Activated CD4-positive, alpha-beta T cell treated with anti-CD3 and anti-CD28 coated beads for 36 hours (primary cell): Measurements from ENCODE around the gene PLD5. TPM values are rescaled to one million over a fixed set of nuclear protein-coding genes. Genes with fewer than 3 reads are reported as not detected.

Experiments
- ATAC-seq: fragments of 200-7000 bp; cut with Tn5 transposase; one replicate; pipeline ENCODE4 v1.10.0; 2021; ENCODE audit warnings: mild to moderate bottlenecking, moderate library complexity
- CTCF ChIA-PET: fragments of 350-600 bp; sonication (Branson Sonifier 250); formaldehyde crosslinking; loops from one replicate; lab custom pipeline; 2021; ENCODE audit warnings: antibody characterized with exemption; lab: Charles Lee
- POLR2A ChIA-PET: fragments of 350-600 bp; sonication (Branson Sonifier 250); formaldehyde crosslinking; loops from one replicate; lab custom pipeline; 2021; ENCODE audit warnings: antibody characterized with exemption, inconsistent platforms; lab: Charles Lee
- DNase-seq: peaks from one replicate; pipeline ENCODE4 v3.0.0-alpha.2; 2020
- H3K27ac Mint-ChIP-seq: one replicate; pipeline ENCODE4 v1.8.0; 2021; ENCODE audit warnings: mixed read lengths
- H3K27me3 Mint-ChIP-seq: one replicate; pipeline ENCODE4 v1.8.0; 2021; ENCODE audit warnings: mixed read lengths
- H3K36me3 Mint-ChIP-seq: one replicate; pipeline ENCODE4 v1.8.0; 2021; ENCODE audit warnings: low read depth, mixed read lengths
- H3K4me1 Mint-ChIP-seq: one replicate; pipeline ENCODE4 v1.8.0; 2021; ENCODE audit warnings: mixed read lengths
- H3K4me3 Mint-ChIP-seq: one replicate; pipeline ENCODE4 v1.8.0; 2021; ENCODE audit warnings: mild to moderate bottlenecking, moderate library complexity, mixed read lengths
- H3K9me3 Mint-ChIP-seq: one replicate; pipeline ENCODE4 v1.8.0; 2021; ENCODE audit warnings: low read depth, mixed read lengths
- intact Hi-C, 2 experiments: fragments of 100-400 bp; cut with DNase I in 1 of 2; cut with micrococcal nuclease in 1 of 2; formaldehyde crosslinking; loops; one replicate each; pipeline versions ENCODE4 v1.14.2 to v1.15.1; 2022 to 2024; cut with DNase I, micrococcal nuclease
- total RNA-seq, 2 experiments: library from RNA; stranded (reverse); gene quantifications; one replicate each; pipeline ENCODE4 v1.2.3, GENCODE V29; 2021

PLD5 gene
- not detected for total RNA-seq

DNA sequence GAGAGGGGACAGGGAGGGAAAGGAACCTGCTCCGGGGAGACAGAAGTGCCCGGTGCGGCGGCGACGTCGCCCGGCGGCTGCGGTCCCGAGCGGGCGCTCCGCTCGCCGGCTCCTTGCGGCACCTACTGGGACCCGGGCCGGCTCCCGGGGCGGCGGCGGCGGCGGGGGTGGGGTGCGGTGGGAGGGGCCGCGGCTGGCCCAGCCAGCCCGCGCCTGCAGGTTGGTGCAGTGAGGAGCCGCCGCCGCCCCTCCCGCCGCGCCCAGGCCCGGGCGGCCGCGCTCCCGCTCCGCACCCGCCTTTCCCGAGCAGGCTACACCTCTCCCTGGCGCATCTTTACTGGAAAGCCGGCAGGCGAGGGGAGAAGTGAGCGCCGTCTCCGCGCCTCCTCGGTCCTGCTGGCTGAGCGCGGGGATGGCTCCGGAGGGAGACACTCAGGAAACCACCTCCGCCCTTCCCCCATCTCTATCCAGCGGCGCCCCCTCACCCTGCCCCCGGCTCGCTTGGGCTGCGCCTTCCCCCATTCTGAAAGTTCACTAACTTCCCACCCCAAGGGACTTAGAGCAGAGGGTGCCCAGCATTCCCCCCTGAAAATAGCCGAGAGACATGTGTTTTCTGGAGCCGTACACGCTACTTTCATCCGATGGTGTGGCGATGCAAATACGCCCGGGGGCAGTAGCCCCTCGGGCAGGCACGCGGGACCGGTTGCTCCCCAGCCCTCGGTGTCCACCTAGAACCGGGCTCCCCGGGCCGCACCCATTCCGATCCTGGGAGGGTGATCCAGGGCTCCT lies at the start of gene PLD5:
Gene PLD5, minus strand, starts transcription at position 127 of the 789 bp plus-strand sequence.
- Mint-ChIP-seq H3K36me3 (no peaks in the 10 kb centered on the region), H3K27me3 (peaks cover 48% of the 10 kb centered on the region), H3K9me3 (no peaks in the 10 kb centered on the region), H3K4me1 (peaks cover 11% of the 10 kb centered on the region), H3K4me3 (peak within 1 kb of the TSS; percentile 36), H3K27ac (no peak within 1 kb of the TSS)
- DNase-seq (peak; percentile 7), ATAC-seq (no peak)
- CTCF ChIA-PET = no interaction called here
- intact Hi-C loops = no loop called here
- POLR2A ChIA-PET = no interaction called here

DNA sequence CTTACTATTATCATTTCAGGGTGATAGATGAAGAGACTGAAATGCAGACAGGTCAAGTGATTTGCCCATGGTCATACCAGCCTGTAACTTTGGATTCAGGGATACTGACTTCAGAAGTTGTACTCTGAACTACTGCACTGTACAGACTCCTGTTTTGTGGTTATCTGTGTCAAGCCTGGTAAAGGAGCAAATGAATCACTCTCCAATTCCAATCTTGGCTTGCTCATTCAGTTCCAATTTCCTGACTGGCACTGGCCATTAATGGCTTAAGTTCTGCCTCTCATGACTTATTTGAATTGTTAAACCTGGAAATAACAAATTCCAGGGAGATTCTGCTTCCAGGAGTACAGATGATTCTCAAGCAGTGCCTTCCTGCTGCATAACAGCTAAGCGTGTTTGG lies 45.4 kb upstream of the PLD5 start:
- no peak overlapping the region for H3K4me3 Mint-ChIP-seq
- H3K27me3 Mint-ChIP-seq = peaks cover 2% of the 10 kb centered on the region
- ATAC-seq = no peak
- H3K9me3 Mint-ChIP-seq = peaks cover 4% of the 10 kb centered on the region
- H3K4me1 Mint-ChIP-seq = no peaks in the 10 kb centered on the region
- DNase-seq = no peak
- CTCF ChIA-PET = no interaction called here
- POLR2A ChIA-PET = no interaction called here
- H3K27ac Mint-ChIP-seq = no peak overlapping the region
- intact Hi-C loops = no loop called here
- H3K36me3 Mint-ChIP-seq = no peaks in the 10 kb centered on the region

DNA sequence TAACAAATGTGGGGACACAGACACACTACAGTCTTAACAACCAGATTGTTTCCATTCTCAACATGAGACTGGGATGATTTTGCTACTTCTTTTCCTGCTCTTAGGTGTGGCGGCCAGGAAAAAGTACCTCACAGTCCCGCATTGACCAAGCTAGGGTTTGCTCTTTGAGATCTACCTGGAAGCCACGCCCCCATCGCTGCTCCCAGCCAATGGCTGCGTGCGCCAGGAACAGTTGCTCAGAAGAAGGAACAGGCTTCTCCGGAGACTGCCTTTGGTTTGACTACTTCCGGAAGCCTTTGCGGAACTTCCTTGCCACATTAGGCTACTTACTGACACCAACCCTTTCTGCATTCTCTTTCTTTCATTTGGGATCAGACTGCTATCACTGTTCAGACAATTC lies 44.2 kb upstream of the PLD5 start:
- ChIA-PET POLR2A (no interaction called here), CTCF (no interaction called here)
- Mint-ChIP-seq H3K9me3 (peaks cover 4% of the 10 kb centered on the region), H3K4me3 (no peak overlapping the region), H3K27ac (no peak overlapping the region), H3K36me3 (no peaks in the 10 kb centered on the region), H3K27me3 (peaks cover 2% of the 10 kb centered on the region), H3K4me1 (no peaks in the 10 kb centered on the region)
- DNase-seq = no peak
- no peak for ATAC-seq
- intact Hi-C loops = no loop called here

DNA sequence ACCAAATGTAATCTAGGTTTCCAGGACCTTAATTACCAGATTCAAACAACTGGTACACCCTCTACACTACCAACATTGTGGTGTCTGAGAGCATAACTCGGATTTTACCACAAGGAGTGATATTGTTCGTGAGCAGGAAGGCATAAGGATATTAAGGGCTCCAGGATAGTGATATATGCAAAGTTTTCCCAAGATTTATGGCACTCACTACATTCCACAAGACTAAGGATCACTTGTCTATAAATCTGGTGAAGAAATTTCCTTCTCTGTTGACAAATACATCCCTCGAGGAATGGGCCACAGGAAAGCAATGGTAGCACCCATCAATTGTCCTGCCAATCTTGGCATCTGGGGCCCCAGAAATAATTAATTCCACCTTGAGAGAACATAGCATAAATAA lies 43.1 kb upstream of the PLD5 start:
- no peaks in the 10 kb centered on the region for H3K4me1 Mint-ChIP-seq
- no peak for ATAC-seq
- no peak for DNase-seq
- peaks cover 4% of the 10 kb centered on the region for H3K9me3 Mint-ChIP-seq
- H3K4me3 Mint-ChIP-seq = no peak overlapping the region
- H3K27me3 Mint-ChIP-seq = peaks cover 2% of the 10 kb centered on the region
- intact Hi-C loops = no loop called here
- ChIA-PET POLR2A (no interaction called here), CTCF (no interaction called here)
- H3K36me3 Mint-ChIP-seq = no peaks in the 10 kb centered on the region
- no peak overlapping the region for H3K27ac Mint-ChIP-seq

DNA sequence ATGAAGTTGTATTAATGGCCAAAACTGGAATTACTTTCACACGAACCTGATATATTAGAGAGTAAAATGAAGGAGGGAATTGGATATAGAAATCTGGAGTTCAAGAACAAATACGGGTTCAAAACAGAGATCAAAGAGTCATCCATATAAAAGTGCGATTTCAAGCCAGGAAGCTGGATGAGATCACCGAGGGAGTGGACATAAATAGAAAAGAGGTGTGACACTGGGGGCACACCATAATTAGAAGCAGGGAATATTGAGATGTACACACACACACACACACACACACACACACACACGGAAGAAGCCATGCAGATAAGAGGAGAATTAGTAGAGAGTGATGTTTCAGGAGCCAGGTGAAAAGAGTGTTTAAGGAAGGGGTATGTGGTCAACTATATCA lies 32.3 kb upstream of the PLD5 start:
- Mint-ChIP-seq H3K4me3 (no peak overlapping the region), H3K36me3 (no peaks in the 10 kb centered on the region), H3K27ac (no peak overlapping the region), H3K27me3 (peaks cover 15% of the 10 kb centered on the region), H3K9me3 (no peaks in the 10 kb centered on the region), H3K4me1 (peaks cover 5% of the 10 kb centered on the region)
- ChIA-PET CTCF (no interaction called here), POLR2A (no interaction called here)
- intact Hi-C loops = no loop called here
- no peak for ATAC-seq
- no peak for DNase-seq

DNA sequence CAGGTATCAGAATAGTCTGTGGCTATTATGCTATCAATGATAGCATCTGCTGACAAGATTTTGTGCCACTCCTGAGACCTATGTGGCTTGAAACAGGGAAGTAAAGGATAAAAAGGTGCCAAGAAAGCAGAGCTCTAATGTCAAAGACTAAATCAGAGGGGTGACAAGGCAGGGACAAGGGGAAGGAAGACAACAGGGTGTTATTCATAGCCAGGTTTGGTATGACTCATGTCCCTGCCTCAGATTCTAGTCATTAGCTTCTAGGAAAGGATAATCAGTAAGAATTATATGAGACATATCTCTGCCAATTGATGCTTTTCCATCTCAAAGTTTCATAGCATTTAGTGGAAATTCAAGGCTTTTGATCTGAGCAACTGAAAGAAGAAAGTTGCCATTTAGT lies 31.8 kb upstream of the PLD5 start:
- ATAC-seq (peak; percentile 33), DNase-seq (no peak)
- peaks cover 15% of the 10 kb centered on the region for H3K27me3 Mint-ChIP-seq
- H3K27ac Mint-ChIP-seq = no peak overlapping the region
- no peaks in the 10 kb centered on the region for H3K9me3 Mint-ChIP-seq
- intact Hi-C loops = no loop called here
- ChIA-PET CTCF (no interaction called here), POLR2A (interaction anchor here (0.6 kb wide), 1 partner anchor 986 kb away, joined by 3 read pairs; no protein-coding TSS in a partner anchor)
- H3K4me3 Mint-ChIP-seq = no peak overlapping the region
- peaks cover 5% of the 10 kb centered on the region for H3K4me1 Mint-ChIP-seq
- no peaks in the 10 kb centered on the region for H3K36me3 Mint-ChIP-seq

DNA sequence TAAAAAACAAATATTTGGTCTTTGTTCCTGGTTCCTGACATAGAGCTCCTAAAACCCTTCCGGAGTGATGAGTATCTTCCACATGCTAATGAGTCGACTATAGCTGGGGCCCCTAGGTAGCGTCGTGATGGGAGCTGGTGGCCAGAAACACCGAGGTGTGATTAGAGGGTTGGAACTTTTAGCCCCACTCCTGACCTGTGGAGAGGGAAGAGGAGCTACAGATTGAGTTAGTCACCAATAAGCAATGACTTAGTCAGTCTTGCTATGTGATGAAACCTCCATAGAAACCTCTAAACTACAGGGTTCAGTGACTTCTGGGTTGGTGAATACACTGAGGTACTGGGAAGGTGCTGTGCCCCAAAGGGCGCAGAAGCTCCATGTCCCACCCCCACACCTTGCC lies 30.1 kb upstream of the PLD5 start:
- Mint-ChIP-seq H3K4me1 (peaks cover 5% of the 10 kb centered on the region), H3K36me3 (no peaks in the 10 kb centered on the region), H3K9me3 (no peaks in the 10 kb centered on the region)

DNA sequence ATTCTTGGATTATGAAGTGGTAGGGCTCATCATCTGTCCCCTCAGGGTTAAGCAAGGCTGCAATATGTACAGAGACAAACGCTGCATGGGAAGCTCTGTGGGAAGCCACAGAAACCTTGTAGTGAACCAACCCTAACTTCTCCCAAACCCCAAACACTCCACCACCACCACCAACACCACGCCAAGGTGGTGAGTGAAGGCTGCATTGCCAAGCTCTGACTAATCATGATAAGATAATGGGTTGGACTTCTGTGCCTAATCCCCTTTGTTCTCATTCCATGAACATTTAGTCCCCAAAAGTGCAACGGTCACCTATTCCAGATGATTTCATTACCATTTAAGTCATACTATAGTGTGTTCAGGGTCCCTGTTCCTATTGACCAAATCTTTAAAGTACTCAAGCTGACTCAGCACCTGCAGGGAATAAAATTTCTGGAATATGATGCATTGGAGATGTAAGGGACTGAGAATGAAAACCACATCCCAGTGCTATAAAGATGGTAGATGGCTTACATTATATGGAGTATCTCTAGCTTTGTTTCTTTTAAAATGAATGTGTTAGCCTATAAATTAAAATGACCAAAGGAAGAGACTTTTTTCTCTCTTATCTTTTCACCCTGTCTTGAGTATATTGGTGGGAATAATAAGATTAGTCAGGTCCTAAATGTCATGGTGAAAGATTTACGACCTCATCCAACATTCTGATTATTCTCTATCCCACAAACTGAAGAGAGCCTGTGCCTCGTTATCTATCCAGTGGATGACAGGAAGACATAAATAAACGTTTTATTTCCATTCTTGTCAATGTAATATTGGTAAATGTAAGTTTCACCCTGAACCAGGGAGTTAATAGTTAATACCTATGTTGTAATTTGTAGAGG lies 22.6 kb upstream of the PLD5 start:
- POLR2A ChIA-PET = interaction anchor here (0.6 kb wide), 1 partner anchor 29 kb away, joined by 4 read pairs; no protein-coding TSS in a partner anchor
- intact Hi-C loops = no loop called here
- Mint-ChIP-seq H3K27me3 (peaks cover 3% of the 10 kb centered on the region), H3K36me3 (no peaks in the 10 kb centered on the region), H3K4me1 (no peaks in the 10 kb centered on the region), H3K4me3 (no peak overlapping the region), H3K27ac (no peak overlapping the region), H3K9me3 (no peaks in the 10 kb centered on the region)
- CTCF ChIA-PET = interaction anchor here (1.3 kb wide), 1 partner anchor 92 kb away, joined by 3 read pairs; no protein-coding TSS in a partner anchor
- ATAC-seq = no peak
- DNase-seq = no peak

More for the DNA sequence above, 30.1 kb upstream of the PLD5 start:
- POLR2A ChIA-PET = no interaction called here
- CTCF ChIA-PET = no interaction called here
- ATAC-seq (no peak), DNase-seq (no peak)
- Mint-ChIP-seq H3K27me3 (peaks cover 15% of the 10 kb centered on the region), H3K27ac (no peak overlapping the region), H3K4me3 (no peak overlapping the region)
- intact Hi-C loops = no loop called here

DNA sequence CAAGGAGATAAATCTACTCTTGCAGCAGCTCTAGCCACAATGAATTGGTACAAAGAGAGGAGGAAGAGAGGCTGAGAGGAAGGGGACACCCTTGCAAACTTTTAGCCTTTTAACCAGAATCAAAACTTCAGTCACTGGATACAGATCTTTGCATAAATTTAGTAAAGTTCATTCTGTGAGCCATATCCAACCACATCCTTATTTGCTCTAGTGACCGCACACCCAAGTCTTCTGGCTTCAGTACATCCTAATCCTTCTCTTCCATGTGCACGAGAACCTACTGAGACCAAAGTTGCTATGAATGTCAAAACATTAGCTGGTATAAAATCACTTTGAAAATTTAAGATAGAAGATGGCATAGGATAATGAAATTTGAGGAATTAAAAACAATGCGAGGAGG lies 21.9 kb upstream of the PLD5 start:
- H3K27me3 Mint-ChIP-seq = peaks cover 3% of the 10 kb centered on the region
- ATAC-seq (no peak), DNase-seq (no peak)
- H3K9me3 Mint-ChIP-seq = no peaks in the 10 kb centered on the region
- no peak overlapping the region for H3K27ac Mint-ChIP-seq
- H3K4me3 Mint-ChIP-seq = no peak overlapping the region
- H3K4me1 Mint-ChIP-seq = no peaks in the 10 kb centered on the region
- ChIA-PET POLR2A (interaction anchor here (0.6 kb wide), 1 partner anchor 28 kb away, joined by 4 read pairs; no protein-coding TSS in a partner anchor), CTCF (interaction anchor here (1.3 kb wide), 1 partner anchor 91 kb away, joined by 3 read pairs; no protein-coding TSS in a partner anchor)
- no peaks in the 10 kb centered on the region for H3K36me3 Mint-ChIP-seq
- intact Hi-C loops = no loop called here

DNA sequence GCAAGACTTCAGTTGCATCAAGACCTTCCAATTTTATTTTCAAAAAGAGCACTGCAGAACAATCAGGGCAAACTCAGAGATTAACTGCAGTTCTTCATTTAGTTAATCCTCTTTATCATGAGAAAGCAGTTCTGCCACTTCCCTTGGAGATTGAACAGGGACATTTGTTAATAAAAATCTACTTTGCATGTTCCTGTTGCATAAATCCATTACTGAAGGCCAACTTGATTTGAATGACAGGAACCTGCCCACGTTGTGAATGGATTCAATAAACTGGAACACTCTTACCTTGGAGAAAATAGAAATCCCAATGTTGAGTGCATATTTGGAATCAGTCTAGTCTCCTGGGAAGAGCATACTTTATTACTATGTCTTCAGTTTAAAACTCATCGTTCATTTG lies 19.6 kb upstream of the PLD5 start:
- DNase-seq = no peak
- Mint-ChIP-seq H3K27me3 (peaks cover 8% of the 10 kb centered on the region), H3K36me3 (no peaks in the 10 kb centered on the region), H3K9me3 (no peaks in the 10 kb centered on the region), H3K4me3 (no peak overlapping the region), H3K27ac (no peak overlapping the region), H3K4me1 (no peaks in the 10 kb centered on the region)
- POLR2A ChIA-PET = no interaction called here
- CTCF ChIA-PET = no interaction called here
- intact Hi-C loops = no loop called here
- no peak for ATAC-seq

DNA sequence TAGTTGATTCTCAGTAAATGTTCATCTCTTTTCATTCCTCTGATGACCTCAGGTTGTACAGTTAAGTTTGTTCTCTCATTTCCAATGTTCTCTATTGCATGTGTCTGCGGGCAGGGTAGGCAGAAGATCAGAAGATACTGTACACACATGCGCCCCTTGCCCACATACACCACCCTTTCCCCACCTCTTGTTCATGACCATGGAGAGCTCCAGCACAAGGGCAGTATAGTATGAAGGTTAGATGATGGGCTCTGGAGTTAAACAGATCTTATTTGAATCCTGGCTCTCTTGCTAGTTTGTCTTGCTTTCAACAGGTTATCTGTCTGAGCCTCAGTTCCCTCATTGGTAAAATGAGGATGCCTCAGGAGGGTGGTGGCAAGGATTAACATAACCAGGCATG lies 17.8 kb upstream of the PLD5 start:
- Mint-ChIP-seq H3K4me1 (no peaks in the 10 kb centered on the region), H3K27ac (no peak overlapping the region), H3K27me3 (peaks cover 8% of the 10 kb centered on the region), H3K9me3 (no peaks in the 10 kb centered on the region), H3K4me3 (no peak overlapping the region), H3K36me3 (no peaks in the 10 kb centered on the region)
- ATAC-seq (no peak), DNase-seq (no peak)
- intact Hi-C loops = no loop called here
- POLR2A ChIA-PET = no interaction called here
- CTCF ChIA-PET = no interaction called here
